Fibroblast of mammary gland (primary cell): ENCODE measurements around the gene TMEM44.
"Not testable (repeated sequence)": the region's sequence is repeated elsewhere in the genome, so short reads cannot be mapped to it uniquely, and the experiment has no call there.

ENCODE experiments used
- DNase-seq: peaks from one replicate; pipeline ENCODE4 v3.0.0-alpha.2; 2010; ENCODE audit warnings: low read depth
- H3K4me3 ChIP-seq: 2 replicates; pipeline ENCODE4 v1.5.1; 2011; ENCODE audit warnings: low read depth, mild to moderate bottlenecking, low read length, moderate library complexity; ENCODE audit not compliant: control insufficient read depth
- TF ChIP-seq, protein P1 (sequence below): conservative IDR thresholded peaks from 2 replicates; pipeline ENCODE4 v1.5.1; 2011; ENCODE audit warnings: low read depth, low read length, inconsistent platforms; ENCODE audit not compliant: control insufficient read depth, insufficient read depth

TMEM44 gene

DNA sequence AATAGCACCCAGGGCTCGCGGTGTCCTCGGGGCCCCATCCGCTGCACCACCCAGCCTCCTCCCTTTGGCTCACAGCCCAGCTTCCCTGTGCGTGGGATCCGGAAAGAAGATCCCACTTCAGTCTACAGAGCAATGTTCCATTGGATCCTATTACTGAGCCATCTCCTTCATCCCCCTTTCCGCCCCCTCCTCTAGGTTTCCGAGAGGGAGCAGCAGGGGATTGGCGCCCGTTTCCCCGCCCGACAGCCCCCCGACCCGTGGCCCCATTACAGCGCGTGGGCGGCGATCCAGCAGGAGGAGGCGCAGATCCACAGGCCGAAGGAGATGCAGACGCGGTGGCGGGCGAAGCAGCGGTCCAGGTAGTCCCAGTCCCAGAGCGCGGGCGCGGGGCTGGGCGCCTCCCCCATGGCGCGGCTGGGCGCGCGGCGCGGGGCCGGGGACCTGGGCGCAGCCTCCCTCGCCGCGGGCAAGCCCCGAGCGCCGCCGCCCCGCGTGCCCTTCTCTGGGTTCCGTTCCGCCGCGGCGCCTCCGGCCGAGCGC lies 340 bp downstream of the TMEM44 start:
- H3K4me3 ChIP-seq: peak overlapping the region; percentile 75
- peak; percentile 61 for DNase-seq
- TF ChIP-seq, protein P1, sequence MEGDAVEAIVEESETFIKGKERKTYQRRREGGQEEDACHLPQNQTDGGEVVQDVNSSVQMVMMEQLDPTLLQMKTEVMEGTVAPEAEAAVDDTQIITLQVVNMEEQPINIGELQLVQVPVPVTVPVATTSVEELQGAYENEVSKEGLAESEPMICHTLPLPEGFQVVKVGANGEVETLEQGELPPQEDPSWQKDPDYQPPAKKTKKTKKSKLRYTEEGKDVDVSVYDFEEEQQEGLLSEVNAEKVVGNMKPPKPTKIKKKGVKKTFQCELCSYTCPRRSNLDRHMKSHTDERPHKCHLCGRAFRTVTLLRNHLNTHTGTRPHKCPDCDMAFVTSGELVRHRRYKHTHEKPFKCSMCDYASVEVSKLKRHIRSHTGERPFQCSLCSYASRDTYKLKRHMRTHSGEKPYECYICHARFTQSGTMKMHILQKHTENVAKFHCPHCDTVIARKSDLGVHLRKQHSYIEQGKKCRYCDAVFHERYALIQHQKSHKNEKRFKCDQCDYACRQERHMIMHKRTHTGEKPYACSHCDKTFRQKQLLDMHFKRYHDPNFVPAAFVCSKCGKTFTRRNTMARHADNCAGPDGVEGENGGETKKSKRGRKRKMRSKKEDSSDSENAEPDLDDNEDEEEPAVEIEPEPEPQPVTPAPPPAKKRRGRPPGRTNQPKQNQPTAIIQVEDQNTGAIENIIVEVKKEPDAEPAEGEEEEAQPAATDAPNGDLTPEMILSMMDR: no peak

DNA sequence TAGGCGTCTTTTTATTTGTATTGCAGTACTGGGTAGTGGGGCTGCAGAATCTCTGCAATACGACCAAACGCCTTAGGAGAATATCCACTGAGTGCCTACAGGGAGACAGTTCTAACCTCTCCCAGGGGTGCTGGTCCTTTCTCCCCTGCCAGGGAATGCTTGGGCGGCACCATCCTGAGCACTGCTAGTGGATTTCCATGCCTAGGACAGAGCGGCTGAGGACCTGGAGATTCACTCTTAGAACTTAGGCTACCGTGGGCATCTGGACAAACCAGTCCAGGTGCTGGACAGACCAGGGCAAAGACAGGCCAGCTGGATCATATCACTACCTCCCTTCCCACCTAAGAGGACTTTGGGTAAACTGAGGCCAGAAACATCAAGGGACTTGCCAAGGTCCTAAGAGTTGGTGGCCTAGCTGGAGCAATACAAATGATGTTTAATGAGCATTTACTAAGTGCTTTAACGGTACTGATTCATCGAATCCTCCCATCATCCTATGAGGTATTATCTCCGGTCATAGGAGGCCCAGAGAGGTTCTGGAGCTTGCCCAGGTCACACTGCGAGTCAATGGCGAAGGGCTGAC lies 902 bp downstream of the TMEM44 start:
- TF ChIP-seq, protein P1: no peak
- H3K4me3 ChIP-seq: peak overlapping the region; percentile 75
- DNase-seq: no peak

DNA sequence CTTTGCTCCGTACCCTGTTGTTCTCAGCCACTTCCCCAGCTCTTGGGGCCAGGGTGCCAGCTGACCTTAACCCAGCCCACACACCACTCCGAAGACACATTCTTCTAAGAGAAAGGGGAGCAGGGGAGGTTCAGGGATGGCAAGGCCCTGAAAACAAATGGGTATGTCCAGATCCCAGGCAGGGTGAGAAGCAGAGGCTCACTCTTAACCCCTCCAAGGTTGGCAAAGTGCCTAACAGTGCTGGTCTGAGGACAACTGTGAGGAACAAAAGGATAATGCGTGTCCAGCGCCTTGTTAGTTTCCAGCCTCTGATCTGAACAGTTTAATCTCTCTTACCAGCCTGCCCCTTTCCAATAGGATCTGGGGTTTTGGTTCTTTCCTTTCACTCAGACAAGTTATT lies 1.5 kb downstream of the TMEM44 start:
- H3K4me3 ChIP-seq: no peak overlapping the region
- TF ChIP-seq, protein P1: no peak
- DNase-seq: no peak

DNA sequence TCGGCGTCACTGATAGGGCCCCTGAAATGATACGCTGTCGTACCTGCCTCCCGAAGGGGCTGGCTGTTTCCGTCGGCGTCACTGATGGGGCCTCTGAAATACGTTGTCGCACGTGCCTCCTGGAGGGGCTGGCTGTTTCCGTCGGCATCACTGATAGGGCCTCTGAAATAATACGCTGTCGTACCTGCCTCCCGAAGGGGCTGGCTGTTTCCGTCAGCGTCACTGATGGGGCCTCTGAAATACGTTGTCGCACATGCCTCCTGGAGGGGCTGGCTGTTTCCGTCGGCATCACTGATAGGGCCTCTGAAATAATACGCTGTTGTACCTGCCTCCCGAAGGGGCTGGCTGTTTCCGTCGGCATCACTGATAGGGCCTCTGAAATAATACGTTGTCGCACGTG lies 2.5 kb downstream of the TMEM44 start:
- not testable (repeated sequence) for H3K4me3 ChIP-seq, DNase-seq

DNA sequence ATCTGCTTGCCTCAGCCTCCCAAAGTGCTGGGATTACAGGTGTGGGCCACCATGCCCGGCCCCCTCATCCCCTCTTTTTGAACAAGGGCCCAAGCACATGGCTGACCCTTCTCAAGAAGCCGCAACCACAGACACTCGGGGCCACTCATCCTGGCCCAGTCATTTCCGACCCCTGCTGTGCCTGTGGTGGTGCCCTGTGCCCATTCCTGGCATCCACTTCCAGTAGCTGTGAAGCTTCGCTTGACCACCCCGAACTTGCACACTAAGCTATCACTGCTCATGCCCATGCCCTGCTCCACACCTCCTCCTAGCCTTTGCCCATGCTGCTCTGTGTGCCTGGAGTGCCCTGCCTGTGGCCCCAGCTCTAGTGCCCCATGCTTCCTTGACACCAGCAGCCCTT lies 8.3 kb downstream of the TMEM44 start:
- H3K4me3 ChIP-seq: no peak overlapping the region
- TF ChIP-seq, protein P1: no peak
- no peak for DNase-seq

DNA sequence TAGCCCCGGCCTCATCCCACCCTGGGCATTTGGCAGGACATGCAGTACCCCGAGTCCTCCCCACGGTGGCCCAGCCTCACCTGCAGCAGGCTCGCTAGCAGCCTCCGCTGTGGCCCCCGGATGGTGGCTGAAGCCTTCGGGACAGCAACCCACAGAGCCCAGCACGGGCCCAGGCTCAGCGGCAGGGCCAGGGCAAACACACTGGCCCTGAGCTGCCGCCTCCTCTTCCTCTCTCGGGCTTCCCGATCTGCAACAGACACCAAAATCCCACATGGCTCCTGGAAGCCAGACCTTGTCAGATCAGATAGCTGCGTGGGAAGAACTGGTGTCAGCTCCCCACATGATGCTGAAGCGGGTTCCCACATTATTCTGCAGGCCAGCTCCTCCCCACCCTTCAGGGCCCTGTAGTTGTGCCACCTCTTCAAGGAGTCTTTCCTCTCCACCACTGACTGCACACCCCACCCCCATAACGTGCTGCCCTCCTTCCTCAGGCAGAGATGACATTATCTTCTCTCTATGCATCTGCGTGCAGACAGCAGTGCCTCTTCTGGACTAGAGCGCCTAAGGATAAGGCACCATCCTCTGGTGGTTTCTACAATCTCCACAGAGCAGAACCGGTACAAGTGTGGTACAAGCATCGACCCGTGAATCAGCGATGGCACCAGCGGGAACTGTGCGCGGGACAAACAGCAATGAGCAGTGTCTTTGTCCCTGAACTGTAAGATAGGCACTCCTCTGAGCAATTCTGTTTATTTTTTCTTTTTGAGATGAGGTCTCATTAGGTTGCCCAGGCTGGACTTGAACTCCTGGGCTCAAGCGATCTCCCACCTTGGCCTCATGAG lies 9.5 kb downstream of the TMEM44 start:
- TF ChIP-seq, protein P1: no peak
- DNase-seq: no peak
- no peak overlapping the region for H3K4me3 ChIP-seq

DNA sequence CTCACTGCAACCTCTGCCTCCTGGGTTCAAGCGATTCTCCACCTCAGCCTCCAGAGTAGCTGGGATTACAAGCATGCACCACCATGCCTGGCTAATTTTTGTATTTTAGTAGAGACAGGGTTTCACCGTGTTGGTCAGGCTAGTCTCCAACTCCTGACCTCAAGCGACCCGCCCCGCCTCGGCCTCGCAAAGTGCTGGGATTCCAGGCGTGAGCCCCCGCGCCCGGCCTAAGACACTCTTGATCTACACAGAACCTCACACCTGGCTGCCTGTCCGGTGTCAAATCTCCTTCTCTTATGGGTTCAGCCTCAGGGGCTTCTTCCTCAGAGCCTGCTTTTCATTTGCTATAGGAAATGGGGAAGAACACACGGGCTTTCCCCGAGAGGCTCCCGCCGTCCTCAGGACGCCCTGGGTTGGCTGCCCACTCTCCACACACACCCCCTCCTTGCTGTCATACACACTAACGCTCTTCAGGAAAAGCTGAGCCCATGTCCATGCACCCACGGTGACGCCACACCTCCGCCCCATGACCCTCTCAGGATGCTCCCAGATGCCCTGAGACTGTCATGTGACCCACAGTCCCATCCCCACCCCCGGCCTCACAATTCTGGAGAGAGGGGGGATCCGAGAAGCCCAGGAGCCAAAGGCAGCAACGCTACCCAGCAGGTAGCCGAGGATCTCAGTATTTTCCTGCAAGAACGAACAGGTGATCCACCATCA lies 10.4 kb downstream of the TMEM44 start:
- TF ChIP-seq, protein P1: no peak
- no peak for DNase-seq

More for the DNA sequence above, 10.4 kb downstream of the TMEM44 start:
- no peak overlapping the region for H3K4me3 ChIP-seq
